GM18505 (cell line): ENCODE measurements around the gene ZRANB1.

Source experiments
- ATAC-seq: cut with Tn5 transposase; IDR thresholded peaks from one replicate; pipeline ENCODE4 v1.9.1; 2021; ENCODE audit not compliant: unreplicated experiment
- POLR2A ChIP-seq: IDR thresholded peaks from 4 replicates; pipeline ENCODE4 v1.6.1; 2011; ENCODE audit warnings: borderline replicate concordance; ENCODE audit not compliant: insufficient read depth, insufficient read length; ENCODE audit errors: extremely low read depth

Gene ZRANB1

DNA sequence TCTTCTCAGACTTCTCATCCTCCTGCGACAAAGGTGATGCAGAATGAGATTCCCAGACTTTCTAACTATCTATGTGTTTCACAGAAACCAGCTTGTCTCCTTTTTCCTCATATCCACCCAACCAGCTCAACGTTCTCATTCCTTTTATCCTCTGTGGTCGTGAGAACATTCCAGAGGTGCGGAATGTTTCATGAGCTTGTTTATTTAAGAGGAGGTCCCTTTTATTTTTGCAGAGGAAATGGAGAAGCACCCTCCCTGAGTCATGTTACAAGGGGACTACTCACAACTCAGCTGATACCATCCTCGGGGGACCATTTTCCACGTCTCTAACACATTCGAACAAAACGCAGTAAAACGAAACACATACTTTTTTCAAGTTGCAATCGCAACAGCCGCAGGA, 93.2 kb downstream of the ZRANB1 start:
- no peak for ATAC-seq
- no peak for TF ChIP-seq POLR2A

DNA sequence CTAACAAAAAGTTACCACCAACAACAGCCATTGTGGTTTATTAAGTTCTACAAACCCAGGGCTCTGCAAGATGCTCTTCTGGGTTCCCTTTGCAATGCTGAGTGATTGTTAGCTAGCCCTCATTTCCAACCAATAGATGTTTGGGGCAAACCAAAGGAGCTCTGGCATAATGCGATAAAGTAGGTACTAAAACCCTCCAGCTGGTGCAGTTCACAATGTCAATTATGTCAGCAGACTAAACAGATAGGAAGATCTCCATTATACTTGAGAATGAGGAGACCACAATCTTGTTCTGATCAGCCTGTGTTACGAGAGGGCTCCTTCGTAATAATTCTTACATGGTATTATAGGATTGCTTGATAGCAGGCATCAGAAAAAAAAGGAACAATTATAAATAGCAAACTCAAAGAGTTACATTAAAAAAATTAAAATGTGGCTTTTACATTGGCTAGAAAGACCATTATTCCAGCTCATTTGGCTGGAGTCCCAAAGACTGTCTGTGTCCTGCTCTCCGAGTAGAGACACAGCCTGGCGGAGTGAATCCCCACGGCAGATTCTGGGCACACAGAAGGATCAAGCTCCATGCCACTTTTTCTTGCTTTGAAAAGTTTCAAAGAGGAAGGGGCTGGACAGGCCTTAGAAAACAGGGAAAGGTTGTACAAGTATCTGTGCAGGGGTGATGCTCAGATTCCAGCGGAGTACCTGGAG, 93.8 kb downstream of the ZRANB1 start:
- TF ChIP-seq POLR2A = no peak
- no peak for ATAC-seq

GRCh38 chr10:125037145-125037877, 95.4 kb downstream of the ZRANB1 start:
- TF ChIP-seq POLR2A = no peak
- no peak for ATAC-seq
